ENCODE results near the gene ZMYND11.
"Not testable (repeated sequence)": the region's sequence is repeated elsewhere in the genome, so short reads cannot be mapped to it uniquely, and the experiment has no call there.

ZMYND11 gene

DNA sequence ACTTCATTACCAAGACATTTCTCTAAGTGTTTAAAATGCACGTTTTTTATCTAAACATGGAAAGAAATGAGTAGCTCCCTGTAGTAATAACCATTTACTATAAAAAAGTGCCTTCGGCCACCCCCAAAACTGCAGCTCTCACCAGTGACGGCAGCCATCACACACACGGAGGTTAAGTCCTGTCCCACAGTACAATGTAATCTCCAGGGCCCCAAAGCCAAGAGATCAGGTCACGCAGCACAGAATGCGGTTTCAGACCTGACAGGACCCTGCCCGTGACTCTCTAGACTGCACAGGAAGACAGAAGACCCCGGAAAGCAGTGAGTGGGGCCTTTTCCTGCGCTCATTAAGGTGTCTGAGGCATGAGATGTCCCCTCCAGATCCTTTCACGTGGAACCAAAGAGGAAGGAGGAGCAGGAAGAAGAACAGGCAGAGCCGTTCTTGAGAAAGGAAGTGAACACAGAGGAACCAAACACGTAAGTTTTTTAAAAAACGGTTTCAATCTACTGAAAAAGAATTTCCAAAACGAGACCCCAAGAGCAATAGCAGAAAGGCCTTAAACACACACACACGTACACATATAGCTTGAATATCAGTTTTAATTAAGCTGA, 125.7 kb downstream of the ZMYND11 start:
- no peak for DNase-seq

DNA sequence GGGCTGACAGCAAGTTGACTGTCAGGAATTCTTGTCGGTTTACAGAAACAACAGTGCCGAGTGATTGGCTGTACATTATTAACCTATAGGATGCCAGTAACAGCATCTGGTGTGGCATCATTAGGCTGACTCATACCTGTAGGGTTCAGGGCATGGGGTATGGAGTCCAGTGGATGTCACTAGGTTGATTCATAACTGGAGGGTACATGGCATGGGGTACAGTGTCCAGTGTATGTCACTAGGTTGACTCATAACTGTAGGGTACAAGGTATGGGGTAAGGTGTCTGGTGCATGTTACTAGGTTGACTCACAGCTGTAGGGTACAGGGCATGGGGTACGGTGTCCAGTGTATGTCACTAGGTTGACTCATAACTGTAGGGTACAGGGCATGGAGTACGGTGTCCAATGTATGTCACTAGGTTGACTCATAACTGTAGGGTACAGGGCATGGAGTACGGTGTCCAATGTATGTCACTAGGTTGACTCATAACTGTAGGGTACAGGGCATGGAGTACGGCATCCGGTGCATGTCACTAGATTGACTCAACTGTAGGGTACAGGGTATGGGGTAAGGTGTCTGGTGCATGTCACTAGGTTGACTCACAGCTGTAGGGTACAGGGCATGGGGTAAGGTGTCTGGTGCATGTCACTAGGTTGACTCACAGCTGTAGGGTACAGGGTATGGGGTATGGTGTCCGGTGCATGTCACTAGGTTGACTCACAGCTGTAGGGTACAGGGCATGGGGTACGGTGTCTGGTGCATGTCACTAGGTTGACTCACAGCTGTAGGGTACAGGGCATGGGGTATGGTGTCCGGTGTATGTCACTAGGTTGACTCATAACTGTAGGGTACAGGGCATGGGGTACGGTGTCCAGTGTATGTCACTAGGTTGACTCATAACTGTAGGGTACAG, 129.2 kb downstream of the ZMYND11 start:
- DNase-seq = not testable (repeated sequence)

DNA sequence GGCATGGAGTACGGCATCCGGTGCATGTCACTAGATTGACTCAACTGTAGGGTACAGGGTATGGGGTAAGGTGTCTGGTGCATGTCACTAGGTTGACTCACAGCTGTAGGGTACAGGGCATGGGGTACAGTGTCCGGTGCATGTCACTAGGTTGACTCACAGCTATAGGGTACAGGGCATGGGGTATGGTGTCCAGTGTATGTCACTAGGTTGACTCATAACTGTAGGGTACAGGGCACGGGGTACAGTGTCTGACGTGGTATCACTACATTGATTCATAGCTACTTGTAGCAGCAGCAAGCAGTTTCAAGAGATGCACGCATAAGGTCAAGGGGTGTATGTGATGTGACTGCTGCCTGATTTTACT, 129.8 kb downstream of the ZMYND11 start:
- DNase-seq = not testable (repeated sequence)

DNA sequence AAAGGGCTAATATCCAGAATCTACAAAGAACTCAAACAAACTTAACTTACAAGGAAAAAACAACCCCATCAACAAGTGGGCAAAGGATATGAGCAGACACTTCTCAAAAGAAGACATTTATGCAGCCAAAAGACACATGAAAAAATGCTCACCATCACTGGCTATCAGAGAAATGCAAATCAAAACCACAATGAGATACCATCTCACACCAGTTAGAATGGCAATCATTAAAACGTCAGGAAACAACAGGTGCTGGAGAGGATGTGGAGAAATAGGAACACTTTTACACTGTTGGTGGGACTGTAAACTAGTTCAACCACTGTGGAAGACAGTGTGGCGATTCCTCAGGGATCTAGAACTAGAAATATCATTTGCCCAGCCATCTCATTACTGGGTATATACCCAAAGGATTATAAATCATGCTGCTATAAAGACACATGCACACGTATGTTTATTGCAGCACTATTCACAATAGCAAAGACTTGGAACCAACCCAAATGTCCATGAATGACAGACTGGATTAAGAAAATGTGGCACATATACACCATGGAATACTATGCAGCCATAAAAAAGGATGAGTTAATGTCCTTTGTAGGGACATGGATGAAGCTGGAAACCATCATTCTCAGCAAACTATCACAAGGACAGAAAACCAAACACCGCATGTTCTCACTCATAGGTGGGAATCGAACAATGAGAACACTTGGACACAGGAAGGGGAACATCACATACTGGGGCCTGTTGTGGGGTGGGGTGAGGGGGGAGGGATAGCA, 130.7 kb downstream of the ZMYND11 start:
- DNase-seq = not testable (repeated sequence)

DNA sequence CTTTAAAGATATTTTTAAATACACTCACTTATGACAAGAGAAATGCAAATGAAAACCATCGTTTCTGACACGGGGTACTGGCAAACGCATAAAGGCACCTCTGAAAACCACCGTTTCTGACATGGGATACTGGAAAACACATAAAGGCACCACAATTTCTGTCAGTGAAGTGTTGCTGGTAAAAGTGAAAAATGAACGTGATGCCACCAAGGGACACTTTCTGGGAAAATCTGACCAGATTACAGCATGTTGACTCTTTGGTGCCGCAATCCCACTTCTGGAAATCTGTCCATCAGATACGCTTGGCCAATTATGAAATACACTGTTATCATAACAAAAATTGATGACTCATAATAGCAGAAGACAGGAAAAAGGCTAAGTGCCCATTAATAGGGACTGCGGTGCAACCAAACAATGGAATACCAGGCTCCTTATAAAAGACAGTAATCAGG, 131.7 kb downstream of the ZMYND11 start:
- DNase-seq = no peak

DNA sequence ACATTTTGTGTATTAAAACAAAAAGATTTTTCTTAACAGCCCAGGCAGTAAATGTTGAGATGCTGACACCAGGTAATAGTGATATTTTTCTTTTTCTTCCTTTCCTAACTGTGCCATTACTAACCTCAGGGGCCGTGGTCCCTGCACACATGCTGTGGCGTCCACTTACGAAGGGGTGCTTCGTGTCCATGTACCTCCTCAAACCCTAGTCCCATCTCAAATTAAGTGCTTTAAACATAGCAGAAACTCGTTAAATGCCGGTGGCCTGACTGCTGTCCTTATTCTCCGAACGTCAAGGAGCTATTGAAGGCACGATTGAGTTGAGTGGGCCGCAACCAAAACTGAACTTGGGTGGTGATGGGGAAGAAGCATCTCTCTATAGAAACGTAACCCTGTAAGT, 132.4 kb downstream of the ZMYND11 start:
- DNase-seq = no peak

DNA sequence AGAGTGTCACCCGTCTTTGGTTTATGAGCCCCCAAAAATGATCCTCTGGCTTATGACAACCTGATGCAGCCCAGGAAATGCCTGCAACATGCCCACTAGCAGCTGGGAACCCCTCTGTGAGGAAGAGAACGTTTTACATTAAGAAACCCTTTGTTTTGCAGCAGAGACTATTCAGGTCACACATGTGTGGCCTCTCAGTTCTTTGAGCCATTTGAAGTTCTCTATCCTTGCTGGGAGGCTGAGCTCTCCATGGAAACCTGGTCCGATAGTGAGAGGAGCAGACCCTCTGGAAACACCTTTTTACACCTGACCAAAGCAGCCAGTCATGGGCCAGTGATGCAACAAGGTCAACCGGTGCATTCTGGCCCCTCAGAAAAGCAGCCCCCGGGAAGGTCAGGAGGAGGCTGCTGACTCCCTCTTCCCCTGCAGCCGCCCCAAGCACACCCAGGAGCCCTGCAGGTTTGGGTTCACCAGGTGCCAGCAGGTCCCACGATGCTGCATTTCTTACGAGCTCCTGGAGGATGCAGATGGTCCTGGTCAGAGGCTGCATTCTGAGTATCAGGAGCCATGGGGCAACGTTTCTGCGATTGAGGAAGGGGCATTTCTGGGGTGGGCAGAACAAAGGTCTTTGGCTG, 134.3 kb downstream of the ZMYND11 start:
- no peak for DNase-seq

DNA sequence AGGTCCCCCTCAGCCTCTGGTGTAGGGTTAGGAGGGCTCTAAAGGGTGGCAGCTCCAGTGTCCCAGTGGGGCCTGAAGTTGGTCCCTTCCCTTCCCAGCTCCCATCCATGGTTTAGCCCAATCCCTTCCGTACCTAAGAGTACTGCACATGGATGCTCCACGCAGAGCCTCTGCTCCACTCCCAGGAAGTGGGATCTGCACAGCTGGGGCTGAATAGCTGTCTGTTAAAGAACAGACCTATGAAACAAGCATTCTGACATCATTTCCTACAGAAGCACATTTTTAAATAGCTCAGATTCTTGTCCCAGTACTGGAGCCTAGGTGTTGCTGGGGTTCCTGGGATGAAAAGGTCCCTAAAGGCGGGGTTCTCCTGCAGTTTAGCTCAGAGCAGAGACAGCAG, 135.9 kb downstream of the ZMYND11 start:
- no peak for DNase-seq

DNA sequence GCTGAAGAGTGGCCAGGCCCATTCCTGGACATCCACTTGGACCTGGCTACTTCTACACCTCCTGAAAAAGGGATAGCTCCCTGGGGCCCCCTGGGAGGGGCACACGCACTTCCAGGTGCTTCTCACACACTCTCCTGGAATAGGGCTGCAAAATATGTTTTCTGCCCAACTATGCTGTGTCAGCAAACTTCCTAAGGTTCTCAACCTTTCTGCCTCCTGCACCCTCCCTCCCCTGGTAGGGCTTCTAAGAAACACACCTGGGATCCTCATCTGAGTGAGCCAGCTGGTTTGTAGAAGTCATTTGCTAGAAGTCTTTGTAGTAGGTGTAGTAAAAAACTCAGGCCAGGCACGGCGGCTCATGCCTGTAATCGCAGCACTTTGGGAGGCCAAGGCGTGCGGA, 136.5 kb downstream of the ZMYND11 start:
- no peak for DNase-seq

DNA sequence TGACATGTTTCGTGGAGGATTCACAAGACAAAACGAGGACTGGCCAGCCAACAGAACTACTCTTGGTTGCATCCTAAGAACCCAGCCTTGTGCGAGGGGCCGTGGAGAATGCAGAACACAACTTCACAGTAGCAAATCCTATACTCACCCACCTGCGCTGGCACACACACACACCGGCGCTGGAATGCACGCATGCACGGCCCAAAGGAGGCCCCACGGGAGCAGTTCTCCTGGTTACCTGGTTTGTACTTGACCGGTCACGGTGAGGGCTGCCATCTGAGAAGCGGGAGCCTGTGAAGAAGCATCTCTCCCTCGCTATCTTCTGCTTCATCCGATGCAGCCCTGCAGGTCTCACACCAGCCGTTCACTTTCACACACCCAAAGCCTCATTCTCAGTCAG, 137.8 kb downstream of the ZMYND11 start:
- DNase-seq = no peak

DNA sequence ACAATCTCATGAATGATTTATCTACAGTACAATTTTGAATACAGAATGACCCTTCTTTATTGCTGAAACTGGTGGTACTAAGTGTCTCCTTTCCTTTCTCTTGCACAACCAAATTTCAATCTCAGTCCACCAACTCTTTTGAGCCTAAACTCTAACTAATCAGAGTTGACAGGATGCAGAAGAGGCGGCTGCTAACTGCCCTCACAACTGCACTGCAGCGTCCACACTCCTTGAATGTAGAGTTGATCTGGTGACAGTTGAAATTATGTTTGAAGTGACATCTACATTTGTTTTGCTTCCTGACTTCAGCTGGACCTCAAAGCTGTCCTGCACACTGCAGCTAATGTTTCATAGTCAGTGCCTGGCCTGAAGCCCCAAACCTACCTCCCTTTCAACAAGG, 139.6 kb downstream of the ZMYND11 start:
- DNase-seq = no peak

DNA sequence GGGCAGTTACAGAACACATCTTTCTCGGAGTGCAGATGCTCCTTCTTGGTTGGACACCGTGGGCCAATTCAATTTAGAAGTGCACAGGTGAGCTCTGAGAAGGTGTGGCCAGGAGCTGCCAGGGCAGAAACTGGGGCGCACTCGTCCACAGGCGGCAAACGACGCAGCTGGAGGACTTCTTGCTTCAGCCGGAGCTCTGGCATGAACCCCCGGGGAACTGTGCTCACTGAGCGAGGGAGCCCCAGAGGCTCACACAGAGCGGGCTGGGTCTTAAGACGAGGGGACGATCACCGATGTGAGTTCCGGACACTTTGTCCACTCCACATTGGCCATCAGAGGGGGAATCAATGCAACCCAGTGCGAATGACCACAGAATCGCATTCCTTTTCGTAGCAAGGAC, 140.4 kb downstream of the ZMYND11 start:
- no peak for DNase-seq

DNA sequence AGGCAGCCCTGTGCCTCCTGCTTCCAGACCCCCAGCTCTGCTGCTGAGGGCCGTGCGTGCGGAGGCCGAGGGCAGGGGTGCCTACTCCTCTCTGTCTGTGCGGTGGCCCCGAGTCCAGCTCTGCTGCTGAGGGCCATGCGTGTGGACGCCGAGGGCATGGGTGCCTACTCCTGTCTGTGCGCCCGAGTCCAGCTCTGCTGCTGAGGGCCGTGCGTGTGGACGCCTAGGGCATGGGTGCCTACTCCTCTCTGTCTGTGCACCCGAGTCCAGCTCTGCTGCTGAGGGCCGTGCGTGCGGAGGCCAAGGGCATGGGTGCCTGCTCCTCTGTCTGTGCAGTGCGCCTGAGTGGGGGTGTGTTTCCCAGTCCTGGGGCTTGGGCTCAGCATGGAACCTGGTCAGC, 142.7 kb downstream of the ZMYND11 start:
- DNase-seq = no peak

DNA sequence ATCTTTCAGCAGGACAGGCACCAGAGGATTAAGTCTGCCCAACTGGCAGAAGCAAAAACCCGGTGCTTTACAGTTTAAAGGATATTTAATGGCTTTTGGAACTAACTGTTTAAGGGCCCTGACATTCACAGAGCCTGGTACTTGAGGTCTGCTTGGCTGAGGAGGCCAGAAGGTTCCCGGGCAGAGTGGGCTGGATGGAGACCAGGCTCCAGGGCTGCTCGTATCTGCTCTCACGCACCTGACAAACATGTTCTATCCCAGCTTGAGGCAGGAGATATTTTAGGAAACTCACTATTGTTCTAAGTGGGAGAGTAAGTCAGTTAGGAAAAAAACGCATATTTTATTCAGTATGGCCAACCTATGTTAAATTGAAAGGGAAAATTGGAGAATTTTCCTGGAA, 143.5 kb downstream of the ZMYND11 start:
- no peak for DNase-seq

DNA sequence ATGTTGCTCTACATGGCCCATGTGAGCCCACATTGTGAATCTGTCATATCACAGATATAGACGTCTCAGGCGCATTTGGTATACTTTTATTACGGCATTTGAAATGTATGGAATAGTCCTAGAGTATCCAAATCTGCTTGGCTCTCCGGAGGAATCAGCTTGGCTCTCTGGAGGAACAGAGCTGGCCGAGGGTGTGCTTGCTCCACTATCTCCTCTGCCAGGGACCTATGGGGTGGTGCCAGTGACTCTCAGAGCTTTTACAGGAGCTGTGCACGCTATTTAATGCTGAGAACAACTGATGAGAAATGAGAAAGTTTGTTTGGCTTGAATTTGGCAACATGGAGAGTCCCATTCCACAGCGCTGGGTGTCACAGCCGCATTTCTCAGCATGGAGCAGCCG, 144.0 kb downstream of the ZMYND11 start:
- DNase-seq = no peak

DNA sequence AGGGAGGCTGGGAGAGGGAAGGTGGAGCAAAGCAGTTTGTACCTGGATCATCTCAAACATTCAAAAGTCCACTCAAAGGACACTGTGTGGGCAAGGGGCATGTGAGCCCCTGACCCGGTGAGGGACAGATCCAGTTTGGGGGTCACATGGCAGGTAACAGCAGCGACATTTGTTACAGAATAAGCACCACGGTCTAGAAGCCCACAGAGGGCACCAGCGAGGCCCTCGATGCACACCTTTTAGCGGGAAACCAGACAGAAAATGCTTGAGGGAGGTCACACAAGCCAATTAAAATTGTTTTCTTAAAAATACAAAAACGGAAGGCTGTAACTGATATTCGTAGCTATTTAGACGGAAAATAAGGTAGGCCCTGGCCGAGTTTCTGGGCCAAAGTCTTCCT, 144.4 kb downstream of the ZMYND11 start:
- DNase-seq = no peak

DNA sequence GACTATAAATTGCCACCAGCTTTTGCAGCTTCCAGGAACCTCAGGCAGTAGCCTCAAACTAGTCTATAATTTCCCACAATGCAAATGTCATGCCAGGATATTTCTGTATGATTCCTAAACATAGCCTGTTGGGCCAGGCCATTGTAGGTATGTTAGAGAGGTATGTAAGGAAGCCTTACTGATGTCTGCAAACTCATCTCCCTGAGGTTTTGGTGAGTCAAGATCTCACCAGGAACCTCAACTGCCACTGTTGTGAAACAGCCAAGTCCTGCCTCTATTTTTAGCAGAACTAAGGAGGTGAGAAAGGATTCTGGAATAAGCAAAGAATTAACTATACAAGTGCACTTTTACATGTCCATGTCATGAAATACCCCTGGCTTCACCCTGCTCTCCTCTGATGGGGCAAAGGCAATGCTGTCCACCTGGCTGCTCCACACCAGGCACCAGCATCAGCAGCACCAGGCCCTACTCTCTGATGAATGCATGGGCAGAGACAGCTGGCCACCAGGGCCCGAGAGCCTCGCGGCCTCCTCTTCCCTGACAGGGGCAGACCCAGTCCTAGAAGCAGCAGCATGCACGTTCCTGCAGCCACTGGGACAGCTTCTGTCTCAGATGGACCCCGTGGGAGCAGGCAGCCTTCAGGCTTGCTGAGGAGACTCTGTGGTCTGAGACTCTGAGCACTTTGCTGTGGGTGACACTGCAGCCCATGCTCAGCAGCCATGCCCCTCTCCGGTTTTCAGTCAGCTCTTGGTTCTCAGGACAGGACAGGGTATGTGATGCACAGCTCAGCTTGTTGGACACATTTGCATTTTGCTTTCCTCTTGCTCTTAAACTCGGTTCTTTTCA, 147.3 kb downstream of the ZMYND11 start:
- no peak for DNase-seq

DNA sequence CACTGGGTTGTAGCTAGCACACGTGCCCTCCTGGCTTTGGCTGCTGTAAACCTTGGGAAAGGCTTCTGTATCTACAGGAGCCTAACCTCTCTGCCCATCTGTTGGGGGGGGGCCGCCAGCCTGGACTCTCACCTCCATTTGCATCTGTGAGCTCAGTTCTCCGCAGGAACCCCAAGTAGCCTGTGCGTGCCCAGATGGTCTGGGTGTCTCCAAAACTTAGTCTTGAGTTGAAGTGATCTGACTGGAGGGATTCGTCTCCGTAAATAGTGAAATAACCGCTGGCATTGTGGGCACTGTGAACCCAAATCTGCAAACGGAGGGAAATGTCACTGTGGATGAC, 147.9 kb downstream of the ZMYND11 start:
- no peak for DNase-seq

DNA sequence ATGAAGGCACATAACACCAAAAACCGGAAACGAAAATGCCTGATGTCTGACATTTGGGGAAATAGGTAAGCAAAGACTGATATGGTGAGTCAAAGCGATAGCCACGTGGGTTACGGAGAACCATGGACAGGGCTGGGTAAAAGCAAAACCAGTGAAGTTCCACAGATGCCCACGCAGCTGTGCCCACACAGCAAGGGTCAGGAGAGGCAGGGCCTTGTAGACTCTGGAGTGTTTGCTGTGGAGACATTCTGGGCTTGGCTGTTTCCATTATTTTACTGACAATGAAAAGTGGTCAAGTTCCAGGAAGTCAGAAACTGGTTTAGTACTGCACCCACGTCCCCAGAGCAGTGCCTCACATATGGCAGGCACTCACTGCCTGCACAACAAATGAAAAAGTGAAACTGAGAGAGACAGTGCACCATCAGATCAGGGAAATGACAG, 148.7 kb downstream of the ZMYND11 start:
- no peak for DNase-seq

DNA sequence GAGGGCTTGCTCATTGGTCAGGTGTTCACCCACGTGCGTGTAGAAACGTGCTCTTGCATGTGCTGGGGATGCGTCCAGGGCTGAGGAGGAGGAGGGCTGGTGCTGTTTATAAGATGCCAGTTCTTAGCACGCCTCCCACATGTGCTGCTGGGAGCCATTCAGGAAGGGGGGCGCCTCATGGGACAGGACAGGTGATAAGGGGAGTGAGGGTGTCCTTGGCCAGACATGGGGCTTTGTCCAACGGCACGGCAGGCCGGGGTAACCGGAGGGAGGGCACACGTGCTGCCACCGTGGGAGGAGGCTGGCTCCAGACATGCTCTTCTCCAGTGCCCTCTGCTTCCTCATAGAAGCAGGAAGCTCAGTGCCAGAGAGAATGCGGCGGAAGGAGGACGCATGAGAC, 150.0 kb downstream of the ZMYND11 start:
- no peak for DNase-seq

DNA sequence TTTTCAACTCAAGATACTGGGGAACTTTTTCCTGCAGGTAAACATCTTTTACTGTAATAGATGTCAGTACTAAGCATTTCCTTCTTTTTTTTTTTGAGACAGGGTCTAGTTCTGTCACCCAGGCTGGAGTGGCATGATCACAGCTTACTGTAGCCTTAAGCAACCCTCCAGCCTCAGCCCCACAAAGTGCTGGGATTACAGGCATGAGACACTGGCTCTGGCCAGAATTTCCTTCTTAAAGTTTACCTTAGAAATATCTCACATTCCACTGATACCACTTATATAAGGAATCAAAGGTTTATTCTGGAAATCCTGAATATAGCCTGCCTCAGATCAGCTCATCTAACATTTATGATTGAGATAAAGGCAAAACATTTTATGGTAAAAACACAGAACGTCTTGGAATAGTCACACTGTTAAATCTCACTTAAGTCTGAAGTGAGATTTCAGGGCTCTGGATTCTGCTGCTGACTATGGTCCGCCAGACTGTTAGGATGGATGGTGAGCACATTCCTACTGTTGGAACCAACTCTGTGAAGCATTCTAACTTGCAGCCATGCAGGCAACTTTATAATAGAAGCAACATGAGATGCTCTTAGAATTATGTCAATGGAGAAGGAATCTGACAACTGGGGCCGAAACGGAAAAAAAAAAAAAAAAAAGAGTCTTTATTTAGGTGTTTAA, 151.9 kb downstream of the ZMYND11 start:
- no peak for DNase-seq

DNA sequence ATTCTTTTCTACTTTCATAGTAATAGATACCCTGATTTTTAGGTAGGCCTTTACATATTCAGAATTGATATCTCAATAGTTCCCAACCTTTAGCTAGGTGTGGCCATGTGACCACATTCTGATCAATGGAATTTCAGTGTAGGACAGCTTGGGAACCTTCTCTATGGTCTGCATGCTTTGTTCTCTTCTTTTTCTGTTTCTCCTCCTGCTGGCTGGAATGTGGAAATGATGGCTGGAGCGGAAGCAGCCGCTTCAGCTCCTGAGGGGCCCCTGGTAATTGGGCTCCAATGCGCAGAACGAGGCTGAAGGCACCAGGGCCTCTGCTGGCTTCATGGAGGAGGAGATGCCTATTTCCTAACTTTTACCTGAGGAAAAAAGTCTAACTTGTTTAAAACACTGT, 152.6 kb downstream of the ZMYND11 start:
- no peak for DNase-seq
